Uterus (tissue), 4 donors: ENCODE data around the gene ZSCAN23. TPM values are rescaled to one million over a fixed set of nuclear protein-coding genes. Genes with fewer than 3 reads are reported as not detected.
A peak's percentile ranks its signal among the peaks of the same experiment; 100 is the strongest.
"Not testable (repeated sequence)": the region's sequence is repeated elsewhere in the genome, so short reads cannot be mapped to it uniquely, and the experiment has no call there.

Experiments used
- DNase-seq, 2 donors: peaks; one replicate each; pipeline ENCODE4 v3.0.0-alpha.2; 2019 to 2020
- H3K27ac ChIP-seq, 2 donors: fragments of 200-600 bp; sonication (generic); 1 replicate in 1 of 2; 2 replicates in 1 of 2; pipeline ENCODE4 v1.5.1; 2016 to 2018
- H3K27me3 ChIP-seq, 2 donors: fragments of 200-600 bp; sonication (generic); one replicate each; pipeline ENCODE4 v1.5.1; 2018 to 2019; ENCODE audit warnings: control low read depth in 1 of 2
- H3K36me3 ChIP-seq, 2 donors: fragments of 200-600 bp; sonication (generic); one replicate each; pipeline ENCODE4 v1.5.1; 2019; ENCODE audit warnings: control low read depth in 1 of 2
- H3K4me1 ChIP-seq, 2 donors: fragments of 200-600 bp; sonication (generic); one replicate each; pipeline ENCODE4 v1.5.1; 2018 to 2019; ENCODE audit warnings: control low read depth in 1 of 2
- H3K4me3 ChIP-seq, 2 donors: fragments of 200-600 bp; sonication (generic); 1 replicate in 1 of 2; 2 replicates in 1 of 2; pipeline ENCODE4 v1.5.1; 2018 to 2019; ENCODE audit warnings: mild to moderate bottlenecking in 1 of 2
- H3K9me3 ChIP-seq, 2 donors: fragments of 200-600 bp; sonication (generic); one replicate each; pipeline ENCODE4 v1.5.1; 2019; ENCODE audit warnings: control low read depth in 1 of 2
- CTCF ChIP-seq, 4 experiments: fragments of 200-600 bp in 2 of 4; fragments of 450-650 bp in 2 of 4; sonication (generic) in 2 of 4; IDR thresholded peaks; one replicate each; pipeline ENCODE4 v1.5.1; 2016 to 2019; ENCODE audit warnings: antibody characterized with exemption in 4 of 4, mild to moderate bottlenecking in 2 of 4, moderate library complexity in 1 of 4
- POLR2A ChIP-seq, 2 donors: fragments of 450-650 bp; IDR thresholded peaks; one replicate each; pipeline ENCODE4 v1.6.1; 2016; ENCODE audit warnings: antibody characterized with exemption in 2 of 2, mild to moderate bottlenecking in 1 of 2, moderate library complexity in 1 of 2
- intact Hi-C: fragments of 100-400 bp; cut with DNase I; formaldehyde crosslinking; loops from one replicate; pipeline ENCODE4 v1.15.1; 2023; ENCODE audit warnings: low total_unique reads
- total RNA-seq, 4 donors: library from RNA; depleted of rRNA in 3 of 4; stranded (reverse); fragments of >200 nt in 3 of 4; gene quantifications; one replicate each; pipeline versions ENCODE4 v1.1.0 to v1.2.4, GENCODE V29; 2014 to 2023
- donor health status: DM: yes; HTN: yes; CAD: no.

ZSCAN23 gene
- total RNA-seq, 4 donors from 2014 or later = 0.26 to 21.3 (median 7.5) TPM; not detected in 1

GRCh38 chr6:28478518-28478917 is 35.2 kb upstream of the ZSCAN23 start:
- Histone ChIP-seq H3K27ac (no peak overlapping the region), H3K27me3 (no peaks in the 10 kb centered on the region)
- intact Hi-C loops = no loop called here

GRCh38 chr6:28474441-28475219 is 31.3 kb upstream of the ZSCAN23 start:
- peak overlapping the region; percentile 5 to 25 for H3K4me3 ChIP-seq
- peak in 1 of 2 donors; percentile 22 for DNase-seq
- H3K27ac ChIP-seq = no peak overlapping the region
- no peaks in the 10 kb centered on the region for H3K27me3 ChIP-seq
- intact Hi-C loops = no loop called here
- TF ChIP-seq POLR2A (IDR thresholded peaks at IDR 0.05) = no peak
- no peak for TF ChIP-seq CTCF (IDR thresholded peaks at IDR 0.05)
- no peaks in the 10 kb centered on the region for H3K36me3 ChIP-seq
- no peaks in the 10 kb centered on the region for H3K4me1 ChIP-seq
- no peaks in the 10 kb centered on the region for H3K9me3 ChIP-seq

More at GRCh38 chr6:28478518-28478917, 35.2 kb upstream of the ZSCAN23 start:
- H3K36me3 ChIP-seq = no peaks in the 10 kb centered on the region
- TF ChIP-seq POLR2A (IDR thresholded peaks at IDR 0.05) (no peak), CTCF (IDR thresholded peaks at IDR 0.05) (no peak)
- no peak overlapping the region for H3K4me3 ChIP-seq
- H3K4me1 ChIP-seq = no peaks in the 10 kb centered on the region
- H3K9me3 ChIP-seq = no peaks in the 10 kb centered on the region
- no peak for DNase-seq

GRCh38 chr6:28469153-28469745 is 26.0 kb upstream of the ZSCAN23 start:
- DNase-seq, H3K36me3 ChIP-seq, H3K4me1 ChIP-seq, H3K27me3 ChIP-seq, H3K27ac ChIP-seq, H3K4me3 ChIP-seq, H3K9me3 ChIP-seq, intact Hi-C loops: not testable (repeated sequence)

- TF ChIP-seq POLR2A (IDR thresholded peaks at IDR 0.05) (no peak), CTCF (IDR thresholded peaks at IDR 0.05) (no peak)
- no peak for DNase-seq
- no peak overlapping the region for H3K27ac ChIP-seq
- intact Hi-C loops = no loop called here
- no peaks in the 10 kb centered on the region for H3K4me1 ChIP-seq
- no peaks in the 10 kb centered on the region for H3K27me3 ChIP-seq
- no peak overlapping the region for H3K4me3 ChIP-seq
- no peaks in the 10 kb centered on the region for H3K9me3 ChIP-seq
- H3K36me3 ChIP-seq = no peaks in the 10 kb centered on the region
Measured at GRCh38 chr6:28468056-28468455, 24.8 kb upstream of the ZSCAN23 start.

GRCh38 chr6:28462401-28462800 is 19.1 kb upstream of the ZSCAN23 start:
- Histone ChIP-seq H3K27me3 (no peaks in the 10 kb centered on the region), H3K4me3 (no peak overlapping the region), H3K27ac (no peak overlapping the region), H3K9me3 (no peaks in the 10 kb centered on the region), H3K4me1 (no peaks in the 10 kb centered on the region), H3K36me3 (no peaks in the 10 kb centered on the region)
- TF ChIP-seq POLR2A (IDR thresholded peaks at IDR 0.05) = no peak
- TF ChIP-seq CTCF (IDR thresholded peaks at IDR 0.05) = no peak
- intact Hi-C loops = no loop called here
- no peak for DNase-seq
